ENCODE measurements around the gene CELF4. TPM values are rescaled to one million over a fixed set of nuclear protein-coding genes. Genes with fewer than 3 reads are reported as not detected.
"Not testable (repeated sequence)": the region's sequence is repeated elsewhere in the genome, so short reads cannot be mapped to it uniquely, and the experiment has no call there.

CELF4 gene
- total RNA-seq, 2 donors from 2014 or later, result not detected

- ATAC-seq (replicated peaks), result no peak
- Mint-ChIP-seq H3K27ac (no peak overlapping the region), H3K27me3 (peaks cover 28% of the 10 kb centered on the region), H3K9me3 (no peaks in the 10 kb centered on the region), H3K4me3 (no peak overlapping the region), H3K36me3 (ENCODE audit: low read depth) (no peaks in the 10 kb centered on the region), H3K4me1 (no peaks in the 10 kb centered on the region)
These were observed 88.8 kb downstream of the CELF4 start for GRCh38 chr18:37476611-37477295.

DNA sequence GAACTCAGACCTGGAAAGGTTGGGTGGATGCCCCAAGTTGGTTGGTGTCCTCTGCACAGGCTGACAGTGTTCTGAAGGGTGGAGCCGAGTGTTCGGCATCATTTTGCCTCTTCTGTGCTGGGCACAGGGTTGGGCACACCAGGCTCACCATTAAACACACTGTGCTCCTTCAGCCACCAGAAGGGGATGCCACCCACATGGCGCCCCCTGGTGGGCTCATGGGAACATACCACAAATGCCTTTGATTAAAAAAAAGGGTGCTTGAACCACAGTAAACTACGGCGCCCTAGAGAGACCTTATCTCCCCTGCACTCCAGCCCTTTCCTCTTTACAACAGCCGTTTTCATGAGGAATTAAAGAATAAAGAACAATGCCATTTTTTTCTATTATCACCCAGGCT is 89.4 kb downstream of the CELF4 start:
- H3K27ac Mint-ChIP-seq, result no peak overlapping the region
- H3K27me3 Mint-ChIP-seq, result peaks cover 27% of the 10 kb centered on the region
- no peak overlapping the region for H3K4me3 Mint-ChIP-seq
- H3K4me1 Mint-ChIP-seq, result no peaks in the 10 kb centered on the region
- no peaks in the 10 kb centered on the region for H3K36me3 Mint-ChIP-seq (ENCODE audit: low read depth)
- ATAC-seq (replicated peaks), result no peak
- H3K9me3 Mint-ChIP-seq, result no peaks in the 10 kb centered on the region

DNA sequence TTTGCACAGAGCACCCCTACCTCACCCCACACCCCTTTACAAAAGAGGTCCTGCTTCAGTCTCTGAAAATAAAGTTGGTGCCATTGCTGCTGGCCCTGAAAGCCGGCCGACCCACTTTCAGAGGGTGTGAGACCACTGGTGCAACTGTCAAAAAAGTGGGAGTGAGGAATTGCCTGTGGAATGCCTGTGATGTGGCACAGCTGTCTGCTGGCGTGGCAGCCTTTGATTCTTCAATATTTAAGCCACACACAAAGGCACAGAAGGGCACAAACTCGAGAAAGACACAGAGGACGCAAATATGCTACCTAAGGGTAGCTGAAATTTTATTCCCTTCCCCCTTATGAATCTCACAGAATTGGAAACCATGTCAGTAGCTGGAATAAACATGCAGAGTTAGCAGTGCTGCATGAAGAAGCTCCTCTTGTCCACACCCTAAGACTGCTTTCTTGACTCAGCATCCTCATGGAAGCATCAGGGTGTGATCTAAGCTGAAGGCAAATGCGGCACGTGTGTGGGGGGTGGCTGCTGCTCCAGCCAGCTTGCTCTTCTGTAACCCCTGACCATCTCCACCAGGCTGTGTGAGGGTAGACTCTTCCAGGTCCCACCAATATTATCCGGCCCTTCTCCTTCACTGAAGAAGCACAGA is 92.3 kb downstream of the CELF4 start:
- Mint-ChIP-seq H3K4me1 (no peaks in the 10 kb centered on the region), H3K27ac (no peak overlapping the region), H3K27me3 (peaks cover 12% of the 10 kb centered on the region), H3K9me3 (no peaks in the 10 kb centered on the region), H3K36me3 (ENCODE audit: low read depth) (no peaks in the 10 kb centered on the region), H3K4me3 (no peak overlapping the region)
- no peak for ATAC-seq (replicated peaks)

DNA sequence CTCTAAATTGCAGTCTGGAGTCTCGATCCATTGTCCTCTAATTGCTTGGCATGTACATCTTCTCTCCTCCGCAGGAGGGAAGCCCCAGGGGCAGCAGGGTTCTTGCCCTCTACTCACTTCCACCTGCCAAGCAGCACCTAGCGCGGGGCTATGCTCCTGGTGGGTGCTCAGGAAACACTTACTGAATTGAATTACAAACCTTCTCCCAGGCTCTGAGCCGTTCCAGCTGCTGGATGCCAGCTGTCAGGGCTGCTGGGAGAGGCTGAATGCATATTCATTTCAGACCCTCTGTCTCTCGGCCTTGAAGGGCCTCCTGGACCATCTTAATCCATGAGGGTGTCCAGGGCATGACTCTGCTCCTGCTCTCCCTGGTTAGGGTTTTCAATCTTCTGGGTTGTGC is 94.0 kb downstream of the CELF4 start:
- peaks cover 11% of the 10 kb centered on the region for H3K27me3 Mint-ChIP-seq
- no peaks in the 10 kb centered on the region for H3K9me3 Mint-ChIP-seq

DNA sequence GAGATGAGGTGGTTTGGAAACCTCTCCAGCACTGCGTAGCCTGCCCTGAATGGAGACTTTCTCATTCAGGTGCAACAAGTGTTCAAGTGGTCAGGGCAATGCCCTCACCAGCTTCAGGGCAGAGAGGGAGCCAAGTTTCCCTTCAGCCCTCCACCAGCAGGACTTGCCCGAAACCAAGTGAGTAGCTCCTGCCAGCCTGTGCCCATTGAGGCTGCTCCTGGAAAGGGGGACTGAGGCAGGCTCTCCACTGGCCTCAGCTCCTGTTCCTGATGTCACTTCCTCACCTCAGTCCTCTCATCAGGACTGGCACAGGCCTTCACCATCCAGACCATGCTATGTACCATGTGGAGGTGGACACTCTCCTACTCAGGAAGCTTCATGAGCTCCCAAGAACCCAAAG is 94.6 kb downstream of the CELF4 start:
- H3K4me3 Mint-ChIP-seq, result no peak overlapping the region
- H3K36me3 Mint-ChIP-seq (ENCODE audit: low read depth), result no peaks in the 10 kb centered on the region
- no peak for ATAC-seq (replicated peaks)
- no peak overlapping the region for H3K27ac Mint-ChIP-seq
- H3K9me3 Mint-ChIP-seq, result no peaks in the 10 kb centered on the region
- peaks cover 12% of the 10 kb centered on the region for H3K27me3 Mint-ChIP-seq
- H3K4me1 Mint-ChIP-seq, result no peaks in the 10 kb centered on the region

More for the DNA sequence above, 94.0 kb downstream of the CELF4 start:
- Mint-ChIP-seq H3K4me1 (no peaks in the 10 kb centered on the region), H3K36me3 (ENCODE audit: low read depth) (no peaks in the 10 kb centered on the region), H3K4me3 (no peak overlapping the region), H3K27ac (no peak overlapping the region)
- no peak for ATAC-seq (replicated peaks)

DNA sequence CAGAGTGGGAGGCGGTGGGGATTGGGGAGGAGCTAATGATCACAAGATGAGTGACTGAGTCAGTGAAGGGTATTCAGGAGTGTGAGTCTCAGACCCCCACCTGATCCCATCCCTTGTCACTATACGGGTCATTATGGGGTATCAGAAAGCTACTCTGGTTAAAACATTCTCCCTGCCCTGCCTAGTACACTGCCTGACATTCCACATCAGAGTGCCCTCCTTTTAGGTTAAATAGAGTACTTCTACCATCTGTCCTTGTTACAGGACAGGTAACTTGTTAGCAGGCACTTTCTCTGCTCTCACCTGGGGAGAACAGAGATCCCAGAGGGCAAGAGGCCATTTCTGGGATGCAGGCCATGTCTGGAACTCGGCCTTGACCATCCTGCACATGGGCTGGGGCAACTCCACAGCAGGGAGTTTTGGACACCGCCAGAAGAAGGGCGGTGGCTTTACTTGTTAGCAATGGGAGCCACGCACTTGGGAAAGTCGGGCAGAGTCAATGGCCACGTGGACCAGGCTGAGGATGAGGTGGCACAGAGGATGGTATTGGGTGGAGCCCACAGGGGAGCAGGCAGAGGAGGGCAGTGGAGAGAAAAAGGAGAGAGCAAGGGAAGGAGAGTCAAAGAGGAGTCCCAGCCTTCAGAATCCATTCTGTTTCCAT is 98.5 kb downstream of the CELF4 start:
- H3K36me3 Mint-ChIP-seq (ENCODE audit: low read depth), result no peaks in the 10 kb centered on the region
- no peak overlapping the region for H3K27ac Mint-ChIP-seq

DNA sequence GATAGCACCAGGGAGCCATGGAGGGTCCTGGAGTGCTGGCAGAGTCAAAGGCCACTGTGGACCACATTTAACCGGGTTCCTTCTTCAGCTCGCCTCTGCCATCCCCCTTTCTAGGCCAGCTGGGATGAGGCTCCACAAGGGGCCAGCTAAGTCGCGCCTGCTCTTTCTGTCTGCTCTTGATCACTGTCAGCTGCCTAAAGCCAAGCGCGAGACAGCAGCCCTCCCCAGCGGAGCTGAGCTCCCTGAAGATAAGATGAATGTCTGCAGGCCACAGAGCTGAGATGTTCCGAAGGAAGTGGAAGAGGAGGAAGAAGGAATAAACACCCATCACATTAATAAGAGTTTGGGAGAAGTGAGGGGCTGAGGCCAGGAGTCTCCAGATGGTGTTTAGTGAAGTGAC is 99.6 kb downstream of the CELF4 start:
- H3K36me3 Mint-ChIP-seq (ENCODE audit: low read depth), result no peaks in the 10 kb centered on the region
- no peaks in the 10 kb centered on the region for H3K4me1 Mint-ChIP-seq
- no peaks in the 10 kb centered on the region for H3K9me3 Mint-ChIP-seq
- H3K4me3 Mint-ChIP-seq, result no peak overlapping the region
- ATAC-seq (replicated peaks), result no peak
- H3K27me3 Mint-ChIP-seq, result peaks cover 10% of the 10 kb centered on the region
- no peak overlapping the region for H3K27ac Mint-ChIP-seq

More for the DNA sequence above, 98.5 kb downstream of the CELF4 start:
- peaks cover 14% of the 10 kb centered on the region for H3K27me3 Mint-ChIP-seq
- H3K4me3 Mint-ChIP-seq, result no peak overlapping the region
- ATAC-seq (replicated peaks), result no peak
- no peaks in the 10 kb centered on the region for H3K4me1 Mint-ChIP-seq
- H3K9me3 Mint-ChIP-seq, result no peaks in the 10 kb centered on the region

- peaks cover 12% of the 10 kb centered on the region for H3K27me3 Mint-ChIP-seq
- H3K27ac Mint-ChIP-seq, result no peak overlapping the region
- no peaks in the 10 kb centered on the region for H3K4me1 Mint-ChIP-seq
- H3K36me3 Mint-ChIP-seq (ENCODE audit: low read depth), result no peaks in the 10 kb centered on the region
- H3K4me3 Mint-ChIP-seq, result no peak overlapping the region
- ATAC-seq (replicated peaks), result peak; percentile 23
- no peaks in the 10 kb centered on the region for H3K9me3 Mint-ChIP-seq
These were observed 101.3 kb downstream of the CELF4 start for GRCh38 chr18:37464257-37464656.

- not testable (repeated sequence) for H3K36me3 Mint-ChIP-seq (ENCODE audit: low read depth); ATAC-seq (replicated peaks); H3K4me3 Mint-ChIP-seq; H3K27ac Mint-ChIP-seq; H3K4me1 Mint-ChIP-seq; H3K9me3 Mint-ChIP-seq
- H3K27me3 Mint-ChIP-seq, result peaks cover 15% of the 10 kb centered on the region
These were observed 104.3 kb downstream of the CELF4 start for GRCh38 chr18:37461329-37461728.

DNA sequence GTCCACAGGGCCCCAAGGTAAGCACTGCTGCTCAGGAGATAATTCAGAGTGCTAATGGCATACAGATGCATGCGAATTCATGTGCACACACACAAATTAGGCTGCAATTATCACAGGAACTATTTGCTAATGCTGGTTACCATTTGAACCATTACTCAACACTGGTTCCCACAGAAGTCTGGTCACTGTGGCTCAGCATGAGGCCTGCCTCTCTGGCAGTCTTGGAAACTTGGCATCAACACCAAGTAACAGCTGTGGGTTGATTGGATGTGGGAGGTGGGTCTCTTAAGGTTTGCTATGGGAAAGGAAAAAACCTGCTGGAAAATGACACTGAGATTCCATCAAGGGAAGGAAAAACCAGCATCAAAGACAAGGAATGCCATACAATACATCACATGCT is 105.0 kb downstream of the CELF4 start:
- no peak overlapping the region for H3K27ac Mint-ChIP-seq
- H3K36me3 Mint-ChIP-seq (ENCODE audit: low read depth), result no peaks in the 10 kb centered on the region
- no peak for ATAC-seq (replicated peaks)
- no peaks in the 10 kb centered on the region for H3K9me3 Mint-ChIP-seq
- no peaks in the 10 kb centered on the region for H3K4me1 Mint-ChIP-seq
- H3K27me3 Mint-ChIP-seq, result peaks cover 11% of the 10 kb centered on the region
- H3K4me3 Mint-ChIP-seq, result no peak overlapping the region

- no peak overlapping the region for H3K4me3 Mint-ChIP-seq
- H3K27me3 Mint-ChIP-seq, result peaks cover 7% of the 10 kb centered on the region
- no peak for ATAC-seq (replicated peaks)
- H3K36me3 Mint-ChIP-seq (ENCODE audit: low read depth), result no peaks in the 10 kb centered on the region
- H3K27ac Mint-ChIP-seq, result no peak overlapping the region
- no peaks in the 10 kb centered on the region for H3K4me1 Mint-ChIP-seq
- H3K9me3 Mint-ChIP-seq, result no peaks in the 10 kb centered on the region
These were observed 106.9 kb downstream of the CELF4 start for GRCh38 chr18:37458697-37459096.

DNA sequence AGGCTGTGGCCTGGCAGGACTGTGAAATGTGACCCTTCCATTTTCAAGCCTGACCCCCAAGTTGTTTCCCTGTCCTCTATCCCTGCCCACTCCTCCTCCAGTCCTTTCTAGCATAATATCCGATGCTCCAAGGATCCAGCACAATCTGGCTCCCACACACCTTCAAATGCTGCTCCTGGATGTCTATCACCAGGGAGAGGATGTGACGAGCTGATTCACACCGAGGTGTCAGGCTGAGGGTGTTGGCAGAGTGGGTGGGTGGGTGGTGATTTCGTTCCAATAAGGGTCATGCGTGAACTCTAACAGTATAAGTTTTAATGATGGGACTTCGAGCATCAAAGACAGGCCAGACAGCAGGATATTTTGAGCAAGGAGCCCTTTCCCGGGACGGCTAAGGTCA is 107.8 kb downstream of the CELF4 start:
- Mint-ChIP-seq H3K4me3 (no peak overlapping the region), H3K4me1 (no peaks in the 10 kb centered on the region), H3K9me3 (no peaks in the 10 kb centered on the region), H3K27ac (no peak overlapping the region), H3K27me3 (peaks cover 10% of the 10 kb centered on the region), H3K36me3 (ENCODE audit: low read depth) (no peaks in the 10 kb centered on the region)
- no peak for ATAC-seq (replicated peaks)

- H3K27me3 Mint-ChIP-seq, result peaks cover 10% of the 10 kb centered on the region
- no peaks in the 10 kb centered on the region for H3K9me3 Mint-ChIP-seq
- H3K4me3 Mint-ChIP-seq, result no peak overlapping the region
- no peaks in the 10 kb centered on the region for H3K4me1 Mint-ChIP-seq
- no peak overlapping the region for H3K27ac Mint-ChIP-seq
- no peak for ATAC-seq (replicated peaks)
- no peaks in the 10 kb centered on the region for H3K36me3 Mint-ChIP-seq (ENCODE audit: low read depth)
These were observed 108.3 kb downstream of the CELF4 start for GRCh38 chr18:37457341-37457740.

DNA sequence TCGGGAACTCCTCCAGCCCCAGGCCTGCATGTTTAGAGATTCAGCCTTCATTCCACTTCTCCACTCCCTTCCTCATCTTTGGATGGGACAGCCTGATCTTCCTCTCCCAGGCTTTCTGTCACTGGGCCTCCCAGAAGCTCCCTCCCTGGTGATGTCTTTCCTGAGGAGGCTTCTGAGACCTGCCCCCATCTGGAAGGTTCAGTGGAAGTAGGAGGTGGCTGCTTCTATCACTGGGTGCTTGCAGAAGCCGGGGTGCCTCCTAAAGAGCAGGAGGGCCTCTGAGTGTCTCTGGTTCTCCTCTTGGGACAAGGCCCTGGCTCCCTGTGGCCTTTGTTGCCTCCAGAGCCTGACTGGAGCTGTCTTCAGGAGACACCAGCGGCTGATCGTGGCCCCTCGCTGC is 108.7 kb downstream of the CELF4 start:
- H3K4me1 Mint-ChIP-seq, result no peaks in the 10 kb centered on the region
- no peak overlapping the region for H3K27ac Mint-ChIP-seq
- H3K4me3 Mint-ChIP-seq, result no peak overlapping the region
- no peaks in the 10 kb centered on the region for H3K36me3 Mint-ChIP-seq (ENCODE audit: low read depth)
- ATAC-seq (replicated peaks), result no peak
- peaks cover 10% of the 10 kb centered on the region for H3K27me3 Mint-ChIP-seq
- H3K9me3 Mint-ChIP-seq, result no peaks in the 10 kb centered on the region

DNA sequence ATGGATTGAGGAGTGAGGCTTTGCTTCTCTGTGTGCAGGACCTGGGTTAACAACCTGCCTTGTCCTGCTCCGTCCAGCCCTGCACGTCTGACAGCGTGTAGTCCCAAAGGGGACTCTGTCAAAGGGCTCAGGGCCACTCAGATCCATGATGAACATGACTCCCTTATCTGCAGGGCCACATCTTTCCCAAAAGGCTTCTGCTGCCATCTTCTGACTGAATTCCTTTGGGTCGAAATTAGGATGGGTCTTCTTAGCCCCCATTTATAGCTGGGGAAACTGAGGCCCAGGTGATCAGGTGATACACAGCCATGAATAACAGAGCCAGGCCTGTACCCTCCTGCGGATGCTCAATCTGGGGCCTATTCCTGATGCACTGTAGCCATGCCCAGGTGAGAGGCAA is 109.2 kb downstream of the CELF4 start:
- H3K9me3 Mint-ChIP-seq, result no peaks in the 10 kb centered on the region
- no peaks in the 10 kb centered on the region for H3K4me1 Mint-ChIP-seq
- no peak overlapping the region for H3K4me3 Mint-ChIP-seq
- no peak overlapping the region for H3K27ac Mint-ChIP-seq
- H3K36me3 Mint-ChIP-seq (ENCODE audit: low read depth), result no peaks in the 10 kb centered on the region
- peaks cover 10% of the 10 kb centered on the region for H3K27me3 Mint-ChIP-seq
- no peak for ATAC-seq (replicated peaks)

All from activated T-helper 17 cell treated with anti-CD3 and anti-CD28 coated beads, Interleukin-2, amount 50 U/mL, for 72 hours (primary cell).